Naive B cell (primary cell): ENCODE measurements around the gene CAMKMT. TPM values are rescaled to one million over a fixed set of nuclear protein-coding genes. Genes with fewer than 3 reads are reported as not detected.

Experiments
- polyA plus RNA-seq, 6 donors: library from polyadenylated mRNA; unstranded; fragments of 300-500 nt; fragmentation: Illumina TruSeq; gene quantifications; one replicate each; pipeline ENCODE4 v1.2.3, GENCODE V29; 2021; ENCODE audit warnings: low read depth in 6 of 6

The CAMKMT gene
- polyA plus RNA-seq, 6 donors from 2014 or later, result 10.0 to 15.8 (median 12.4) TPM

Other genes with a start within 250 kb of the CAMKMT start
- gene PPM1B, start 193.1 kb upstream of the CAMKMT start, polyA plus RNA-seq, result 10 to 100 TPM; 45.1 to 74.3 (median 54.9) TPM
- gene SLC3A1, start 86.5 kb upstream of the CAMKMT start, polyA plus RNA-seq, result under 1 TPM in 5 of 6 donors, not detected in 1; 0.16 to 0.96 (median 0.81) TPM
- gene PREPL, start 453 bp upstream of the CAMKMT start, polyA plus RNA-seq, result 10 to 100 TPM; 13.0 to 22.1 (median 16.3) TPM